ENCODE data around the gene UNC45A.

GRCh38 chr15:90941038-90941437, 6.0 kb downstream of the UNC45A start:
- TF ChIP-seq CTCF (conservative IDR thresholded peaks at IDR 0.05; ENCODE audit: low read depth, low read length) (no peak), POLR2A (IDR thresholded peaks at IDR 0.05; ENCODE audit: low read depth, low read length) (no peak), RAD21 (IDR thresholded peaks at IDR 0.05; ENCODE audit: low read length) (no peak), CHD1 (IDR thresholded peaks at IDR 0.05; ENCODE audit: low read depth, low read length) (no peak), RCOR1 (IDR thresholded peaks at IDR 0.05; ENCODE audit: insufficient replicate concordance, low read length) (no peak), RFX5 (IDR thresholded peaks at IDR 0.05; ENCODE audit: low read depth, low read length) (no peak), MAZ (IDR thresholded peaks at IDR 0.05; ENCODE audit: borderline replicate concordance, low read depth, low read length) (no peak), ELK1 (IDR thresholded peaks at IDR 0.05; ENCODE audit: borderline replicate concordance, low read depth, low read length) (no peak), CEBPB (IDR thresholded peaks at IDR 0.05; ENCODE audit: low read depth, low read length) (no peak), NFE2L2 (IDR thresholded peaks at IDR 0.05; ENCODE audit: low read depth, low read length) (no peak), SMC3 (IDR thresholded peaks at IDR 0.05; ENCODE audit: low read depth, low read length) (no peak), USF2 (IDR thresholded peaks at IDR 0.05; ENCODE audit: low read depth, low read length) (no peak)

Data from IMR-90 (cell line).